Activated naive CD8-positive, alpha-beta T cell treated with anti-CD3 and anti-CD28 coated beads for 36 hours (primary cell): ENCODE data around the gene NUFIP2. TPM values are rescaled to one million over a fixed set of nuclear protein-coding genes. Genes with fewer than 3 reads are reported as not detected.
A peak's percentile ranks its signal among the peaks of the same experiment; 100 is the strongest.
"Not testable (repeated sequence)": the region's sequence is repeated elsewhere in the genome, so short reads cannot be mapped to it uniquely, and the experiment has no call there.

Experiments used
- DNase-seq: peaks from one replicate; pipeline ENCODE4 v3.0.0; 2021
- H3K27ac Mint-ChIP-seq: one replicate; pipeline ENCODE4 v1.8.0; 2022; ENCODE audit warnings: mild to moderate bottlenecking, moderate library complexity, mixed read lengths
- H3K27me3 Mint-ChIP-seq: one replicate; pipeline ENCODE4 v1.8.0; 2022; ENCODE audit warnings: mild to moderate bottlenecking, mixed read lengths
- H3K36me3 Mint-ChIP-seq: one replicate; pipeline ENCODE4 v1.8.0; 2021; ENCODE audit warnings: mild to moderate bottlenecking, mixed read lengths
- H3K4me1 Mint-ChIP-seq: one replicate; pipeline ENCODE4 v1.8.0; 2021; ENCODE audit warnings: mixed read lengths
- H3K4me3 Mint-ChIP-seq: one replicate; pipeline ENCODE4 v1.8.0; 2022; ENCODE audit warnings: mild to moderate bottlenecking, moderate library complexity, mixed read lengths
- H3K9me3 Mint-ChIP-seq: one replicate; pipeline ENCODE4 v1.8.0; 2022; ENCODE audit warnings: mixed read lengths
- total RNA-seq, 2 experiments: library from RNA; stranded (reverse); gene quantifications; one replicate each; pipeline ENCODE4 v1.2.3, GENCODE V29; 2021

The NUFIP2 gene
- total RNA-seq, 2 experiments from 2014 or later: 65.6 to 67.2 TPM

DNA sequence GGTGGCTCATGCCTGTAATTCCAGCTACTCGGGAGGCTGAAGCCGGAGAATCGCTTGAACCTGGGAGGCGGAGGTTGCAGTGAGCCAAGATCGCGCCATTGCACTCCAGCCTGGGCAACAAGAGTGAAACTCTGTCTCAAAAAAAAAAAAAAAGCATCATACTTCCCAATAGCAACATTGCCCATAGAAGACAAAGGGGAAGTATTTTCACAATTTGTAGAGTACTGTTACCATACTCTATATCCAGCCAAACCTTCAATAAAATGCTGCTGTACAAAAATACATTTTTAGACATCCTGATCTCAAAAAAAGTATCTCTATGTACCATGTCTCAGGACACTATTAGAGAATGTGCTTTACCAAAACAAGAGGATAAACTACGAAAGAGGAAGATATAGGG is 59.0 kb downstream of the NUFIP2 start:
- H3K4me3 Mint-ChIP-seq, H3K27me3 Mint-ChIP-seq, H3K27ac Mint-ChIP-seq, DNase-seq, H3K4me1 Mint-ChIP-seq, H3K9me3 Mint-ChIP-seq, H3K36me3 Mint-ChIP-seq: not testable (repeated sequence)

DNA sequence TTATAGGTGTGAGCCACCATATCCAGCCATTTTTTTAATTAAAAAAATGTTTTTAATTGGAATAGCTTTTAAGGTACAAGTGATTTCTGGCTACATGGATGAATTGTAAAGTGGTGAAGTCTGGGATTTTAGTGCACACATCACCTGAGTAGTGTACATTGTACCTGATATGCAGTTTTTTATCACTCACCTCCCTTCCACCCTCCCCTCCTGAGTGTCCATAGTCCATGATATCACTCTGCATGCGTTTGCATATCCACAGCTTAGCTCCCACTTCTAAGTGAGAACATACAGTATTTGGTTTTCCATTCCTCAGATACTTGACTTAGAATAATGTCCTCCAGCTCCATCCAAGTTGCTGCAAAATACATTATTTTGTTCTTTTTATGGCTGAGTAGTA is 60.6 kb downstream of the NUFIP2 start:
- H3K27me3 Mint-ChIP-seq: no peaks in the 10 kb centered on the region
- H3K9me3 Mint-ChIP-seq: no peaks in the 10 kb centered on the region
- H3K4me1 Mint-ChIP-seq: no peaks in the 10 kb centered on the region
- DNase-seq: no peak
- no peak overlapping the region for H3K27ac Mint-ChIP-seq
- H3K4me3 Mint-ChIP-seq: no peak overlapping the region
- H3K36me3 Mint-ChIP-seq: no peaks in the 10 kb centered on the region

DNA sequence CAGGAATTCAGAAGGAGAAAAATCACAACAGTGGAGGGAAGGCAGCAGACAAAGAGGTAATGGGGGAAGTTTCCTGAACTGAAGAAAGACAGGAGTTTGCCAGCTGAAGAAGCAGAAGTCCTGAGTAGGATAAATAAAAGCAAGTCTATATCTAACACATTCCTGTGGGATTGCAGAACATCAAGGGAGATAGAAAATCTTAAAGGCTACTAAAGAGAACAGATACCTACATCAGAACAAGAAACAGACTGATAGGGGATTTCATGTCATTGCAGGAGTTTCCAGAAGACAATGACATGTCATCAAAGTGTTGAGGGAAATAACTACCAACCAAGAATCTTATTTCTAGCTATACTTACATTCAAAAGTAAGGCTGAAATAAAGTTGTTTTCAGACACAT is 68.6 kb downstream of the NUFIP2 start:
- H3K27ac Mint-ChIP-seq: no peak overlapping the region
- no peaks in the 10 kb centered on the region for H3K36me3 Mint-ChIP-seq
- H3K4me3 Mint-ChIP-seq: no peak overlapping the region
- no peaks in the 10 kb centered on the region for H3K27me3 Mint-ChIP-seq
- DNase-seq: no peak
- H3K9me3 Mint-ChIP-seq: no peaks in the 10 kb centered on the region
- peaks cover 4% of the 10 kb centered on the region for H3K4me1 Mint-ChIP-seq

DNA sequence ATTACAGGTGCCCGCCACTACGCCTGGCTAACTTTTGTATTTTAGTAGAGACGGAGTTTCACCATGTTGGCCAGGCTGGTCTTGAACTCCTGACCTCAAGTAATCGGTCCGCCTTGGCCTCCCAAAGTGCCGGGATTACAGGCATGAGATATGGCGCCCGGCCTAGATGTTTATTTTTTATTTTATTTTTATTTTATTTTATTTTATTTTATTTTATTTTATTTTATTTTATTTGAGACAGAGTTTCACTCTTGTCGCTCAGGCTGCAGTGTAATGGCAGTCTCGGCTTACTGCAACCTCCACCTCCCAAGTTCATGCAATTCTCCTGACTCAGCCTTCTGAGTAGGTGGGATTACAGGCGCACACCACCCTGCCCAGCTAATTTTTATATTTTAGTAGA is 72.6 kb downstream of the NUFIP2 start:
- H3K27me3 Mint-ChIP-seq, H3K27ac Mint-ChIP-seq, H3K4me1 Mint-ChIP-seq, H3K4me3 Mint-ChIP-seq, H3K36me3 Mint-ChIP-seq, DNase-seq, H3K9me3 Mint-ChIP-seq: not testable (repeated sequence)

DNA sequence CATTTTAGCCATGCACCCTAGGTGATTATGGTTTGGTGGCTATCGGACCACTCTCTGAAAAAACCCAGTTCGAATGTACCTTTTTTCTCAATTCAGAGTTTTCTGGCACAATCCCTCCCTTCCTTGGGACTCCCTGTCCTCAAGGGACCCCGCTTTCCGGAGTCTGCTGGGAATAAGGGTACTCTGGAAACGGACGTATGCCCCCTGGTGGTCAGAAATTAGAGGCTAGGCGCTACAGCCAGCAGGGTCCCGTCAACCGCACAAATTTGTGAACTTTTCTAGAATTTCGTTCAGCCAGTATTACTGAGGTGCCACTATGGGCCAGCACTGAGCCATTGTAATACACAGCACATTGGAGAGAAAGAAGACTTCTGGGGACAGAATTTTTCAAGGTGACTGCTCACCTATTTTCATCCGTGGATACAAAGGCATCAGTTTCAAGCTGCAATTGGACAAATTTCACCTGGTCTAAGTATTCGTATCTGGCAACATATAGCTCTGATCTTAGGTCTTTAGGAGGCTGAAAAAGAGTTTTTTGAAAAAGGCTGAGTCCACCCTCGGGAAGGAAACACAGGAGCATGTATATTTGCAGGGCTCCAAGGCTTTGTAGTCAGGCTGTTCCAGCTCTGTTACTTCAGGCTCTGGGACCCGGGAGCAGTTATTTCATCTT is 74.4 kb downstream of the NUFIP2 start:
- H3K4me1 Mint-ChIP-seq: peaks cover 4% of the 10 kb centered on the region
- no peak overlapping the region for H3K27ac Mint-ChIP-seq
- H3K4me3 Mint-ChIP-seq: no peak overlapping the region
- peaks cover 3% of the 10 kb centered on the region for H3K27me3 Mint-ChIP-seq
- no peaks in the 10 kb centered on the region for H3K9me3 Mint-ChIP-seq
- DNase-seq: peak; percentile 64
- no peaks in the 10 kb centered on the region for H3K36me3 Mint-ChIP-seq

DNA sequence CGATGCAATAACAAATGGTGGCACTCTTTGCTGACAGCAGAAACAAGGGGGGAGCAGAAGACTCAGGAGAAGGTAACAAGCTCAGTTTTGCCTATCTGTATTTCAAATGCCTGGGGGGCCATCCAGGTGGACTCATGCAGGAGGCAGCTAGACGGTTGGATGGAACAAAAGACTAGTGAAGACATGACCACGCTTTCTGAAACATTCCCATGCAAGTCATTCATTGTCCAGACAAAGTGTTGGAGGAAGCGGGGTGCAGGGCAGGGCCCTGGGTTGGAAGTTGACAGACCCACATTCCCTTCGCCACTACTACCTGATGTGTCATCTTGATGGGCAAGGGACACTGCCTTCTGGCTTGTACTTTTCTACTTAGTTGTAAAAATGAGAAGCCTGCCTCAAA is 77.1 kb downstream of the NUFIP2 start:
- Mint-ChIP-seq H3K4me3 (no peak overlapping the region), H3K36me3 (no peaks in the 10 kb centered on the region), H3K9me3 (no peaks in the 10 kb centered on the region), H3K27me3 (peaks cover 3% of the 10 kb centered on the region), H3K27ac (no peak overlapping the region), H3K4me1 (peaks cover 4% of the 10 kb centered on the region)
- DNase-seq: no peak

DNA sequence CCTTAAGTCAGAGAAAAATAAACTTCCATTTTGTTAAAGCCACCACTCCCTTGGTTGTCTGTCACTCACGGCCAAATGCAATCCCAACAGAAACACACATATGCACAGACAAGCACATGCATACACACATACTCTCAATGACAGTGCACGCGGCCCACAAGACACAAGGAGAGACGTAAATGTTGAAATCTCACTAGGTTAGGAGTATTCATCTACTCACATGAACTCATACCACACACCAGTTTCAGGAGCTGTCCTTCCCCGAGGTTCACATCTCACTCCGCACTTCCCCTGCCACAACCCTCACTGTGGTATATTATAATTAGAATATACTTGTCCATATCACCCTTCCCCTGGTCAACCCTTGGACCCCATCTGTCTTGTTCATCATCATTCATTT is 77.8 kb downstream of the NUFIP2 start:
- Mint-ChIP-seq H3K36me3 (no peaks in the 10 kb centered on the region), H3K4me1 (peaks cover 4% of the 10 kb centered on the region), H3K4me3 (no peak overlapping the region), H3K9me3 (no peaks in the 10 kb centered on the region), H3K27me3 (peaks cover 3% of the 10 kb centered on the region), H3K27ac (no peak overlapping the region)
- no peak for DNase-seq

DNA sequence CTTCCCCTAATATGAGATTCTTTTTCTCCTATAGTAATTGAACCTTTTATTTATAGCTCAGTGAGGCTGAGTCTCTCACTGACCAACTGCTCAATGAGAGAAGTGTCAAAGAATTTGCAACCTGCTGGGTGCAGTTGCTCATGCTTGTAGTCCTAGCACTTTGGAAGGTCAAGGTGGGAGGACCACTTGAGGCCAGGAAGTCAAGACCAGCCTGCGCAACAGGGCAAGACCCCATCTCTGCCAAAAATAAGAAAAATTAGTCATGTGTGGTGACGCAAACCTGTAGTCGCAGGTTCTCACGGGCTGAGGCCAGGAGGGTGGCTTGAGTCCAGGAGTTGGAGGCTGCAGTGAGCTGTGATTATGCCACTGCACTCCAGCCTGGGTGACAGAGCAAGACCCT is 78.2 kb downstream of the NUFIP2 start:
- no peak overlapping the region for H3K4me3 Mint-ChIP-seq
- H3K36me3 Mint-ChIP-seq: no peaks in the 10 kb centered on the region
- no peaks in the 10 kb centered on the region for H3K9me3 Mint-ChIP-seq
- H3K4me1 Mint-ChIP-seq: peaks cover 4% of the 10 kb centered on the region
- H3K27me3 Mint-ChIP-seq: peaks cover 3% of the 10 kb centered on the region
- H3K27ac Mint-ChIP-seq: no peak overlapping the region
- DNase-seq: no peak

DNA sequence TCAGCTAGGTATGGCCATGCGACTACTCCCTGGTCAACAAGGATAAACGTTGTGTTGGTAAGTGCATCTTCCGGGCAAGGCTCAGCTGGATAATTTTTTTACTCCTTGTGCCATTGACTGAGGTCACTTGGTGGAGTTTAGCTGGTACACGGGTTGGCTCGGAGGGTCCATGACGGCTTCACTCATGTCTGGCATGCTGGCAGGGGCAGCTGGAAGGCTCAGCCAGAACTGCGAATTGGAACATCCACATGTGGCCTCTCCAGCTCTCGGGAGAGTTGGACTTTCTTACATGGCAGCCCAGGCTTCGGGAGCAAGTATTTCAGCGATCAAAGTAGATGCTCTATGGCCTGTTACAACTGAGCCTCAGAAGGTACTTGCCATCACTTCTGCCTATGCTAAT is 78.8 kb downstream of the NUFIP2 start:
- peaks cover 4% of the 10 kb centered on the region for H3K4me1 Mint-ChIP-seq
- no peak overlapping the region for H3K27ac Mint-ChIP-seq
- no peaks in the 10 kb centered on the region for H3K36me3 Mint-ChIP-seq
- no peaks in the 10 kb centered on the region for H3K9me3 Mint-ChIP-seq
- H3K27me3 Mint-ChIP-seq: peaks cover 3% of the 10 kb centered on the region
- H3K4me3 Mint-ChIP-seq: no peak overlapping the region
- no peak for DNase-seq

DNA sequence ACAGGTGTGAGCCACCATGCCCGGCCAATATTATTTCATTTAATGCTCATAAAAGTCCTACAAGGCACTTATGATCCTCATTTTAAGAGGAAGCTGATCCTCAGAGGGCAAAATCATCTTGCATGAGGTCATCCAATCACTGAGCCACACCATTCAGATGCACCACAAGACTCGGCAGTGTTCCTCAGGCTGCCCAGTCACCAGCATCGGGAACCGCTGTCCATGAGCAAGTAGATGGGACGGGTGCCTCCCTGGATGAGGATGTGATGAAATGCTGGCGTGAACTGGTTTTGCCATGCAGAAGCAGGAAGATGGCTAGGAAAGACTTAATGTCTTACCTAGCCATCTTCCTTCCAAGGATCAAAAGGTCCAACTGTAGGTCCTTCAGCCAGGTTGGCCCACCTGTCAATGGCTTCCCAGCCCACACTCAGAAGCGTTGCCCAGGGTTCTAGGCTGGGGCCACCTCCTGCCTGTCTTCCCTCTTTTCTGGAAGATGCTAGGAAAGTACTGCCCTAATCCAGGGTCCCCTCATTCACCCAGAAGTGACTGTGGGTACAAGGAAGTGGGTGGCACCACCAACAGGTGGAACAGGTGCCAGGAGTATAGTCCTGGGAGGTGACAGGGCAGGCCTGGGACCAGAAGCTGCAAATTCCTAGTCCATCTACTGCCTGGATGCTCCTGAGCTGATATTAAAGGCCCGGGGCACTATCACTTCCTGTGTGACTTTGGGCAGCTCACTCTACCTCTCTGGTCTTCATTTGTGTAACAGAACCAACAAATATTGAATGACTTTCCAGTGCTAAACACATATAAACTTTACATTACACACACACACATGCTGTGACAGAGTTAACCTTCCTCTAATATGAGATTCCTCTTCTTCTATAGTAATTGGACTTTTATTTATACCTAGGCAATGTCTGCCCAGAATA is 79.5 kb downstream of the NUFIP2 start:
- Mint-ChIP-seq H3K4me3 (no peak overlapping the region), H3K4me1 (peaks cover under 1% of the 10 kb centered on the region), H3K36me3 (no peaks in the 10 kb centered on the region), H3K9me3 (no peaks in the 10 kb centered on the region), H3K27ac (no peak overlapping the region), H3K27me3 (no peaks in the 10 kb centered on the region)
- DNase-seq: no peak

DNA sequence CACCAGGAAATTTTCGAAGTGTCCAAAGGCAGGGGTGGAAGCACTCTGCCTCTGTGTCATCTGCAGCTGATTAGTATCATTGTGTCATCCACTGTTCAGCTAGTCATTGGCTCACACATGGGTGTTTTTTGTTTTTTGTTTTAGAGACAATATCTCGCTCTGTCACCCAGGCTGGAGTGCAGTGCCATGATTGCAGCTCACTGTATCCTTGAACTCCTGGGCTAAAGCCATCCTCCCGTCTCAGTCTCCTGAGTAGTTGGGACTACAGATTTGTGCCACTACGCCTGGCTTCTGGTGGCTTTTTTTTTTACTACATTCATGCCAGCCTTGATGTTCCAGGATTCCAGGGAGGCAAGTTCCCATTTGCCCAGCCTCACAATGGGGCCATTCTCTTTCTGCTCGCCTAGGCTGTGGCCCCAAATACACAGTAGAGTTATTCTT is 81.2 kb downstream of the NUFIP2 start:
- no peaks in the 10 kb centered on the region for H3K4me1 Mint-ChIP-seq
- H3K27me3 Mint-ChIP-seq: no peaks in the 10 kb centered on the region
- no peaks in the 10 kb centered on the region for H3K36me3 Mint-ChIP-seq
- no peaks in the 10 kb centered on the region for H3K9me3 Mint-ChIP-seq
- H3K27ac Mint-ChIP-seq: no peak overlapping the region
- H3K4me3 Mint-ChIP-seq: no peak overlapping the region
- no peak for DNase-seq

DNA sequence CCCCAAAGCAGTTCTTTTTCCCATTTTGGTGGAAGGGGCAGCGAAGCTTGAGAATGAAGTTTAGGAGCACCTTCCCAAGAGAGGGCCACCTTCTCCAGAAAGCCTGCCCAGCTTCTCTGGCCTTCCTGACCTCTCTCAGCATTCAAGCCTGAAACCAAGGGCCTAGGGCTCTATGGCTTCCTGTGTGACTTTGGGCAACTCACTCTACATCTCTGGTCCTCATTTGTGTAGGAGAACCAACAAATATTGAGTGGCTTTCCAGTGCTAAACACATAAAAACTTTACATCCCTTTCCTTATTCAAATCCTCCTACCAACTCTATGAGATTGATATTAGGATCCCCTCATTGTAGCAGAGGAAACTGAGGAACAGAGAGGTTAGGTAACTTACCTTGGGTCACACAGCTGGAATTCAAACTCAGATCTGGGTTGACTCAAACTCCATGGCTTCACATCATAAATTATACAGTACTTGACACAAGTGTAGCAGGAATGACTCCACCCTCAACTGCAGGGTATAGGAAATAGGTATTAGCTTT is 81.8 kb downstream of the NUFIP2 start:
- Mint-ChIP-seq H3K9me3 (no peaks in the 10 kb centered on the region), H3K4me3 (no peak overlapping the region), H3K36me3 (no peaks in the 10 kb centered on the region), H3K27me3 (no peaks in the 10 kb centered on the region), H3K4me1 (no peaks in the 10 kb centered on the region), H3K27ac (no peak overlapping the region)
- DNase-seq: no peak

DNA sequence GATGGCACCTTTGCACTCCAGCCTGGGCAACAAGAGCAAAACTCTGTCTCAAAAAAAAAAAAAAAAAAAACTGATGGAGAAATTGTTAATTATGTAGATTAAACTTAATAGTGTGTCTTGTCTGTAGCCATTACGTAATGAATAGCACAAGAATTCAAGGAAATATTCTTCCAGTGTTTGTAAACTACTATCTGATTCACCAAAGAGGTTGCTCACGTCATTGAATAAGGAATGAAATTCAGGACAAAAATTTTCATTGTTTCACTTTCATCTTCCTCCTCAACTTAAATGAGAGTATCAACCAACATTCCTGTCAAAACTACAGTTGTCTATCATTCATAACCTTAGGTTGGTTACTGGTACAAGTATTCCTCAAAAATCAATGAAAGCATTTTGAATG is 83.1 kb downstream of the NUFIP2 start:
- H3K27me3 Mint-ChIP-seq: no peaks in the 10 kb centered on the region

DNA sequence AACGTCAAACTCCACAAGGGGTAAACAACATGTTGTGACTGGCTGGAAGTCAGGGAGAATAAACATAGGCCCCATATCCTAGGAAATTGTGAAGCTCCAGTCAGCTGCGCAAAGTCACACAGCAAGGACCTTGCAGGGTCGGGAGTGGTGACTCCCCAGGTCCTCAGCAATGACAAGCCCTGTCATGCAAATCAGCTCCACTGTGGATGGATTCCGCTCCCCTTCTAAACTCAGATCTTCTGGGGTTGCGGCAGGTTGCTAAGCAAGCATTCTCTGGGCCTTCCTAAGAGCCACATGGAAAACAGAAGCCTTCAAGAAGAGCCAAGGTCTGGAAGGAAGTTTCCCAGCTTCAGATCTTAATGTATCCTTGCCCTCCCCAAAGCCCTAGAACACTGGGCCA is 84.9 kb downstream of the NUFIP2 start:
- Mint-ChIP-seq H3K36me3 (no peaks in the 10 kb centered on the region), H3K4me3 (no peak overlapping the region), H3K27ac (no peak overlapping the region), H3K27me3 (peaks cover 7% of the 10 kb centered on the region), H3K4me1 (no peaks in the 10 kb centered on the region), H3K9me3 (no peaks in the 10 kb centered on the region)
- DNase-seq: no peak

More for the DNA sequence above, 83.1 kb downstream of the NUFIP2 start:
- no peak overlapping the region for H3K27ac Mint-ChIP-seq
- no peak for DNase-seq
- H3K4me3 Mint-ChIP-seq: no peak overlapping the region
- H3K36me3 Mint-ChIP-seq: no peaks in the 10 kb centered on the region
- no peaks in the 10 kb centered on the region for H3K4me1 Mint-ChIP-seq
- no peaks in the 10 kb centered on the region for H3K9me3 Mint-ChIP-seq

DNA sequence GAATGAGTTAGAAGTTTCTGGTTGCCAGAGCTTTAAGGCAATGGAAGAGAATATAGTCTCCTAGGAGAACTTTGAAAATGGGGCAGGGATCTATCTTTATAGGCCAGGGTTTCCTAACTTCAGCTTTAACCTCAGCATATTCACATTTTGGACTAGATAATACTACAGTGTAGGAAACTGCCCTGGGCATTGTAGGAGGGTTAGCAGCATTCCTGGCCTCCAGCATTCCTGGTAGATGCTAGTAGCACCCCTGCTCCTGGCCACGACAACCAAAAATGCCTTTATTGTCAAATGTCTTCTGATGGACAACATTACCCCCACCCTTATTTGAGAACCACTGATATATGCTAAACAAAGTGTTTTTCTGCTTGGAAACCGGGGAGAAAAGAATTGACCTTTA is 86.0 kb downstream of the NUFIP2 start:
- Mint-ChIP-seq H3K9me3 (no peaks in the 10 kb centered on the region), H3K4me3 (no peak overlapping the region), H3K27ac (no peak overlapping the region), H3K36me3 (no peaks in the 10 kb centered on the region), H3K27me3 (peaks cover 9% of the 10 kb centered on the region), H3K4me1 (no peaks in the 10 kb centered on the region)
- no peak for DNase-seq
